ELR (cell line): ENCODE measurements around the gene TRIM74.
"Not testable (repeated sequence)": the region's sequence is repeated elsewhere in the genome, so short reads cannot be mapped to it uniquely, and the experiment has no call there.

Experiments used
- DNase-seq: peaks from one replicate; pipeline ENCODE4 v3.0.0-alpha.2; 2015; ENCODE audit warnings: low read depth

Gene TRIM74

DNA sequence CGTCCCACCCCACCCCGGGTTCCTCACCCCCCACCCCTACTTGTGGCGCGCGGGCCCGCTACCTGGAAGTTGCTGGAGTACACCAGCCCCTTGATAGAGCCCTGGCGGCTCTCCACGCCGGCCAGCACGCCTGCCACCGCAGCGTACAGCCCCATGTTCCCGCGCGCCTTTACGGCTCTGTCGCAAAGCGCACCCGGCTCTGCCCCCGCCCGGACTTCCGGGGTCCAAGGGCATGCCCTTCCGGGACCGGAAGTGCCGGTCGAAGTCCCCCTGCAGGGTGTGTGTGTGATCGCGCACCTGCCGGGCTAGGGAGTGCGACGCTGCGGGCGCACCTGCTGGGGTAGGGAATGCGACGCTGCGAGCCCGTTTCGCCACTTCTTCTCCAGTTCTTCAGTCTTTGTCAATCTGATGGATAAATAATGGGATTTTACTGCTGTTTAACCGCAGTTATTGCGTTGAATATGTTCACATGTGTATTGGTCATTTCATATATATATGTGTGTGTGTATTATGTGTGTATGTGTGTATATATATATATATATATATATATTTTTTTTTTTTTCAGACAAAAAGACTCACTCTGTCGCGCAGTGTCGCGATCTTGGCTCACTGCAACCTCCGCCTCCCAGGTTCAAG is 14.6 kb downstream of the TRIM74 start:
- not testable (repeated sequence) for DNase-seq

DNA sequence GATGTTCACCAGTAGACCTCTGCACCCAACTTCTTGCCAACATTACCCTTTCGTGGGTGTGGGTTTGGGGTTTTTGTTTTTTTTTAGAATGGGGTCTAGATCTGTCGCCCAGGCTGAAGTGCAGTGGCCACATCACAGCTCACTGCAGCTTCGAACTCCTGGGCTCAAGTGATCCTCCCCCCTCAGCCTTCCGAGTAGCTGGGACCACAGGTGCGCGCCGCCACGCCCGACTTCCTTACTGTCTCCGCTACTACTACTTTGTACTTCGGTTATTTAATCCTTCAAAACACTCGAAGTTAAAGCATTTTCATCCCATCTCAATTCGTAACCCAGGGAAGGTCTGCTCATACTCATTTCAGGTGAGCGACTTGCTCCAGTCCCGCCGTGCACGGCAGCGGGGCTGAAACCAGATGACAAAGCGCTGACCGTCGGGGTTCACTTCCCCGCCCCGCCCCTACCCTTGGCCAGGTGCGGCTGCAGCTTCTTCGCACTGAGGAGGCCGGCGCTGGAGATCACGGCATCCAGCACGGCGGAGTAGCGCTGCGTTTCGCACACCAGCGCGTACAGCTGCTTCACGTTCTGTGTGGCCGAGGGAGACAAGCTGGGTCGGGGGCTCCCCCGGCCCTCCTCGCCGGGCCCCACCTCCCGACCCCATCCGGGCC is 15.2 kb downstream of the TRIM74 start:
- DNase-seq, result not testable (repeated sequence)

DNA sequence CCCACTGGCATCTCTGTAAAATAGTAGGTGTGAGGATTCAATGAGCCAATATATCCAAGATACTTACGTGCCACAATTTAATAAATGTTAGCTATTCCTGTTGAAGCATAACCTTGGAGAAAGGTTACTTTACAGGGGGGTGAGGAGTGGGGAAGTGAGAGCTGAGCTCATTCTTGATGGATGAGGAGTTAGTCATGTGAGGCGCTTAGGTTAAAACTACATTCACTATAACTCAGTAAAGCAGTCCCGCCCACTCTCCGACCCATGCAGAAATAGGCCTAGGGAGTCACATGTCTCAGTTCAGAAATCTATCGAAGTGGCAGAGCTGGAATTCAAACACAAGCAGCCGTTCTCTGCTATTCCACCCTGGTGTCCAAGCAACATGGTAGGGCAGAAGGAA is 18.8 kb downstream of the TRIM74 start:
- DNase-seq, result not testable (repeated sequence)

DNA sequence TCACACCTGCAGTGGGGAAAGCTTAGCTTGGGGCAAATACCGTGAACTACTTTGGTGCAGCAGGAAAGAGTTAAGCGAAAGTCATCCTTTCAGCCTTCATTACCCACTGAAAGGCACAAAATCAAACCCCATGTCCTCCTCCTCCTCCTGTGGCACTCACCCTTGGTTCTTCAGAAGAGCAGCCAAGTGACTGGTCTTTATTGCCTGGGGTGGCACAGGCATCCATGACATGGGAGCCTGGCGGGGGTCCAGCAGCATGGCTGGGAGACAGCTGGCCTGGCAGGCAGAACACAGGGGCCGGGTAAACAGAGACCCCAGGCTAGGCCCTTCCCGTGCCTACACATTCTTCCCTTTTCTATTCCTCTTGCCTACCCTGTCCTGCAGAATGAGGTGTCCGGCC is 19.6 kb downstream of the TRIM74 start:
- peak; percentile 37 for DNase-seq

DNA sequence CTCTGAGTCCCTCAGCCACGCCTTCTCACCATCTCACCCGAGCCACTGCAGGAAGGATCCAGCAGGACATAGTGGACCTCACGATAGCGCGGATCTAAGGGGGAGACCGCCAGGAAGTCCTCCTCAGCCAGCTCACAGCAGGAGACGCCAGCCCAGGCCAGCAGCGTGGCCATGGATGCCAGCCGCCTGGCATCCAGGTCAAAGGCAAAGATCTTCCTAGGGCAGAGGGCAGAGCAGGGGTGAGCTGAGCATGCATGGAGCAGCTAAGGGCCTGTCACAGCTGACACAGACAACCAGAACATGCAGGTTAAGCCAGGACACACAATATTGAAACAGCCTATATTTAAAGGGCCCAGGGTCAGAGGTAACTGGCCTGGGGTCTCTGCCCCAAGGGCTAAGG is 20.0 kb downstream of the TRIM74 start:
- DNase-seq, result not testable (repeated sequence)

DNA sequence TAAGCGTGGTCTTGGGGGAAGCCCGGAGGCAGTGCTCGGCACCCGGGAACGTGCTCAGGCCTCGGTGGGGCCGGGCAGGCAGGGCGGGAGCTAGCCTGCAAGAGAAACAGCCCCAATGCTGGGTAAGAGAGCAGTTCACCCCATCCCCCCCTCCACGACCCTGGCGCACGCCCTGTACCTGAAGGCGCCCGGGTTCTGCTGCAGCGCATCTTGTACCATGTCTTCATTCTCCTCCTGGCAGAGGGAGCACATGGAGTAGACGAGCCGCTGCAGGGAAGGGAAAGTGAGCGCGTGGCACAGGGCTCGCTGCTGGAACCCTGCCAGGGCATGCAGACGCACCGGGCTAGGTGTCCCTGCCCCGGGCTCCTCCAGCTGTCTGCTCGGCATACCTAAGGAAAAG is 20.6 kb downstream of the TRIM74 start:
- not testable (repeated sequence) for DNase-seq

DNA sequence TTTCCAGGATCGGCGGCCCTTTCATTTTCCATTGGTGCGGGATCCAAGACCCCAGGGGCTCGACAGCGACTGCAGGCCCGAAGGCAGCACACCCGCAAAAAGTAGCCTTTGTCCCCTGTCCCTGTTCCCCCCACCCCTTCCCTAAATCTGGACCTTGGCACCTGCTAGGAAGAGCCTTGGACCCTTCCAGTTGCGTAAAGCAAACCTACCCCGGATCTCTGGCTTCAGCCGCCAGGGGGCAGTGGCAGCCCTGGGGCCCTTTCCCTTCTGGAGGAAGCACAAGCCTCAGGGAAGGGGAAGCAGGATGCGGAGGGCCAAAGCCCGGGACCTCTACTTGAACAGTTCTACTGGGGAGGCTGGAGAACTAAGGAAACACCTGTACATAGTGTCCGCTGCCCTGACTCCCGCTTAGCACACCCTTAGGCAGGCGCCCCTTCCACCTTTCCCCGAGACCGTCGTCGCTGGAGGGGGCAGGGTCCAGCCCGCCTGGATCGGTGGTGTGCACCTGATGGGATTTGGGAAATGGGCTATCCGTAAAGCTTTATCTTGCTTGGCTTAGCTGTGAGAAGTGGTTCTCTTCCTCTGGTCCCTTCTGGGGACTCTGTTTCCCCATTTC is 23.0 kb downstream of the TRIM74 start:
- DNase-seq, result not testable (repeated sequence)

DNA sequence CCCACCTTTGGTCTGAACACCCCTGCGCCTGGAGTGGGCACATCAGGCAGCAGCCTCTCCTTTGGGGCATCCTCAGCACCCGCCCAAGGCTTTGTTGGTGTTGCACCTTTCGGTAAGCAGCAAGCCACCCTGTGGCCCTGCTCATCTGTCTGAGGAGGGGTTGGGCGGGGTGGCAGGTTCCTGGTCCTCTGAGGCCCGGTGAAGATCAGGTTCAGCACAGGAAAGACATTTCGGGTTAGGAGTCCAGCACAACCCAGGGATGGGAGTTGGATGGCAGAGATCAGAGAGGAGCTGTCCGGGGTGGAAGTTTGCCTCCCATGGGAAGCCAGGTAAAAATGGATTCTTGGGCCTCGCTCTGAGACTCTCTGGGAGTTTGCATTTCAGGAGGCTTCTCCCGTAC is 23.7 kb downstream of the TRIM74 start:
- not testable (repeated sequence) for DNase-seq

DNA sequence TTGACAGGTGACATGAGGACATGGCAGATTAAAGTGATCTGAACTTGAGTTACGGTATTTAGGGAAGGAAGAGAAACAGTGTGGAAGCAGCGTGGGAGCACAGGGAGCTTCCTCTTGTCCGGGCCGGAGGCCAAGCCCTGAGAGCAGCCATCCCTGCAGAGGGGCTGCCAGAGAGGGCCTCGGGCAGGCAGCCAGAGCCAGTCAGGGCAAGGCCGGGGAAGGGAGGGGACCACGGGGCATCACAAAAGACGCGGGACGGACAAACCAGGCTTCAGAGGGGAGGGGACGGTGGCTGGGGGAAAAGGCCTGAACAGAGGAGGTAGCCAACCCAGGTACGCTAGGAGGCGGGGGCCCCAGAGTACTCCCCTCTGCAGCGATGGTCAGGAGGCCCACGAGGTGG is 24.3 kb downstream of the TRIM74 start:
- not testable (repeated sequence) for DNase-seq

DNA sequence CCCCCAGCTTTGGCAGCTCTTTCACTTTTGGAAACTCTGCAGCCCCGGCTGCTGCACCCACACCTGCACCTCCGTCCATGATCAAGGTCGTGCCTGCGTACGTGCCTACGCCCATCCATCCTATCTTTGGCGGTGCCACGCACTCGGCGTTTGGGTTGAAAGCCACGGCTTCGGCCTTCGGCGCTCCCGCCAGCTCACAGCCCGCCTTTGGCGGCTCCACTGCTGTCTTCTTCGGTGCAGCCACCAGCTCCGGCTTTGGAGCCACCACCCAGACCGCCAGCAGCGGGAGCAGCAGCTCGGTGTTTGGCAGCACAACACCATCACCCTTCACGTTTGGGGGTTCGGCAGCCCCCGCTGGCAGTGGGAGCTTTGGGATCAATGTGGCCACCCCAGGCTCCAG is 26.3 kb downstream of the TRIM74 start:
- not testable (repeated sequence) for DNase-seq

DNA sequence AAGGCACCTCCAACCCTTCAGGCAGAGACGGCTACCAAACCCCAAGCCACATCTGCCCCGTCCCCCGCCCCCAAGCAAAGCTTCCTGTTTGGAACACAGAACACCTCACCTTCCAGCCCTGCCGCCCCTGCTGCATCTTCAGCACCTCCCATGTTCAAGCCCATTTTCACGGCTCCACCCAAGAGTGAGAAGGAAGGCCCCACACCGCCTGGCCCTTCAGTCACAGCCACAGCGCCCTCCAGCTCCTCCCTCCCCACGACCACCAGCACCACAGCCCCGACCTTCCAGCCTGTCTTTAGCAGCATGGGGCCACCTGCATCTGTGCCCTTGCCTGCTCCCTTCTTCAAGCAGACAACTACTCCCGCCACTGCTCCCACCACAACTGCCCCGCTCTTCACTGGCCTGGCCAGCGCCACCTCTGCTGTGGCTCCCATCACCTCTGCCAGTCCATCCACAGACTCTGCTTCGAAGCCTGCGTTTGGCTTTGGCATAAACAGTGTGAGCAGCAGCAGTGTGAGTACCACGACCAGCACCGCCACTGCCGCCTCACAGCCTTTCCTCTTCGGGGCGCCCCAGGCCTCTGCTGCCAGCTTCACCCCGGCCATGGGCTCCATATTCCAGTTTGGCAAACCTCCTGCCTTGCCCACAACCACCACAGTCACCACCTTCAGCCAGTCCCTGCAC is 27.1 kb downstream of the TRIM74 start:
- DNase-seq, result not testable (repeated sequence)

DNA sequence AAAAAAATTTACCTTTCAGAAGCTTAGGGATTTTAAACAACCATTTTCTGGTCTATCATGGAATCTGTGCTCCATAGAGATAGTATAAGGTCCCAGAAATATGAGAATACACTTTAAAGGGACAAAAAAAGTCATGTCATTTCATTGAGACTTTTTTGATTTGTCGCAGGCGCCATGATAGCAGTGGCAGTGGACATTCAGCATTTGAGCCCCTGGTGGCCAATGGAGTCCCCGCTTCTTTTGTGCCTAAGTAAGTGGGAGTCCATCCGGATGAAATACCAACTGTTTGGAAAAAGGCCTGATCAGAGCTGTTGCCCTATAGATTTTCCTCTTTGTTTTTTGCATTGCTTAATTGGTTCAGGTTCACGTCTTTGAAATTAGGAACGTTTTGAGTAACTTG is 41.0 kb downstream of the TRIM74 start:
- not testable (repeated sequence) for DNase-seq

DNA sequence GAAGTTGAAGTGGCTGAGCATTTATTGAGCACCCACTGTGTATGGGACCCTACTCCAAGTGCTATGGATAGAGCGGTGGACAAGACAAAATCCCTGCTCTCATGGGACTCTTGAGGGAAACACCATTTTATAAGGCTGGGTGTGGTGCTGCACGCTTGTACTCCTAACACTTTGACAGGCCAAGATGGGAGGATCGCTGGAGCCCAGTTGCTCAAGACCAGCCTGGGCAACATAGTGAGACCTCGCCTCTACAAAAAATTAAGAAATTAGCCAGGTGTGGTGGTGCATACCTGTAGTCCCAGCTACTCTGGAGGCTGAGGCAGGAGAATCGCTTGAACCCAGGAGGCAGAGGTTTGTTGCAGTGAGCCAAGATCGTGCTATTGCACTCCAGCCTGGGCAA is 41.5 kb downstream of the TRIM74 start:
- DNase-seq, result not testable (repeated sequence)

DNA sequence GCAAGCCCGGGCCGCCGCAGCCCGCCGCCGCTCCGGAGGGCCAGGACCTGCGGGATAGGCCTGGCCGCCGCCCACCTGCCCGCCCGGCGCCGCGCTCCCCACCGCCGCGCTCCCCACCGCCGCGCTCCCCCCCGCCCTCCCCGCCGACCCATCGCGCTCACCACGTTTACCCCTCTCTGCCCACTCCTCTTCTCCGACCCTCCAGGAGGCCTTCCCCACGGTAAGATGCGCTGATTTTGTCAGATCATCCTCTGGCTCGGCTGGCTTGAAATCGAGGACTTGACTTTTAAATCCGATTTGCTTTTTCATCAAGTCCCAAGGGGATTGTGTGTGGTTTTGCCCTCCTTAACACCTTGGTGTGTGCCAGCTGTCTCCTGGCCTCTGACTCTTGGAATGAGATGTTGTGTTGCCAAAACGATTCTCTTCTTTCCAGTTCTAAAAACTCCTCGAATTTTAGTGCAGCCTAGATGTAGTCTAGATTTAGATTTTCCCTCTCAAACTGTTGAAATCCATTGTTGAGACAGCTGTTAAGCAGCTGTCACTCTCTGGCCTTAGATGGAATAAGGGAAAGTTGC is 43.6 kb downstream of the TRIM74 start:
- DNase-seq, result peak; percentile 8

DNA sequence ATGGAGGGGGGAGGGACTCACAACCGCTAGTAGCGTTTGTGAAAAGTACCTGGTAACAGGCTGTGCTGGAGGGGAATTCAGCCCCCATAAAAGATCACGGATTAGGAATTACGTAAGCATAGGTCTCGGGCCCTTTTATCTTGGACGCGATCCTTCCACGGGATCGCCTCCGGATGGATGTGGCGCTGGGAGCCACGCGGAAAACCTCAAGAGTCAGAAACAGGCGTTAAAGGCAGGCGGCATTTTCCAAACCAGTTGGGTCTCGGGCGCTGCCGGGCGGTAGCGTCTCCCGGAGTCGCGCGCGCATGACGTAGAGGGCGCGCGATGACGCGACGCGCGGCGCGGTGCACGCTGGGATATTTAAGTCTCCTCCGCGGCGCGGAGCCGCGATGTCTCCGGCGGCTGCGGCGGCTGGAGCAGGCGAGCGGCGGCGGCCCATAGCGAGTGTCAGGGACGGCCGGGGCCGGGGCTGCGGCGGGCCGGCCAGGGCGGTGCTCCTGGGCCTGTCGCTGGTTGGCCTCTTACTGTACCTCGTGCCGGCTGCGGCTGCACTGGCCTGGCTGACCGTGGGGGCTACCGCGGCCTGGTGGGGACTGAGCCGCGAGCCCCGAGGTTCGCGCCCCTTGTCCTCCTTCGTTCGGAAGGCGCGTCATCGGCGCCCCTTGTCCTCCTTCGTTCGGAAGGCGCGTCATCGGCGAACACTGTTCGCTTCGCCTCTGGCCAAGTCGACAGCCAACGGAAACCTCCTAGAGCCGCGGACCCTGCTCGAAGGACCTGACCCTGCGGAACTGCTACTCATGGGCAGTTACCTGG is 44.3 kb downstream of the TRIM74 start, which contains the start of gene POM121:
TSS of gene POM121 (plus strand) at position 363 of the 813 bp plus-strand sequence. CDS start at position 390, 27 bp downstream.
- peak; percentile 88 for DNase-seq

DNA sequence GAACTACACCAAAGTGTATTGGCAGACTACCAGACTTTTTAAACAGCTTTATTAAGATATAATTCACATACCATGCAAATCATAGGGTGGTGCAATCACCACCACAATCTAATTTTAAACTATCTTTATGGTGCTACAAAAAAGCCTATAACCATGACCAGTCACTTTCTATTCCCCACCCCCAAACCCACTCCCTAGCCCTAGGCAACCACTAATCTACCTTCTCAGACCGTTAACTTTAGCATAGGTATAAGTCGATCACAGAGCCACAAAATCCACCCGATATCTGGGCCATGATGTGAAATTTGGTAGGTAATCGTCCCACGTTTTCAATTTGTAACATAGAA is 44.9 kb downstream of the TRIM74 start:
- DNase-seq, result no peak

DNA sequence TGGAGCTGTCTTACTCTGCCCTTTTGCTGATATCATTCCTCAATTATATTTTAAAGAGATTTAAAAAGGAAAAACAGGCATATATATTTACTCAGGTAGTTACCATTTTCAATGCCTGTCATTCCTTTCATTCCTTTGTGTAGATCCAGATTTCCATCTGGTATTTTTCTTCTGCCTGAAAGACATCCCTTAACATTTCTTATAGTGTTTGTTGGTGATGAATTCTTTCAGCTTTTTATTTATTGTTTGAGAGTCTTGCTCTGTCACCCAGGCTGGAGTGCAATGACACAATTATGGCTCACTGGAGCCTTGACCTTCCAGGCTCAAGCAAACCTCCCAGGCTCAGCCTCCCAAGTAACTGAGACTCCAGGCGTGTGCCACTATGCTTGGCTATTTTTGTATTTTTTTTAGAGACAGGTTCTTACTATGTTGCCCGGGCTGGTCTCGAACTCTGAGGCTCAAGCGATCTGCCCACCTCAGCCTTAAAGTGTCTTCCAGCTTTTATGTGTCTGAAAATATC is 50.0 kb downstream of the TRIM74 start:
- peak; percentile 10 for DNase-seq

DNA sequence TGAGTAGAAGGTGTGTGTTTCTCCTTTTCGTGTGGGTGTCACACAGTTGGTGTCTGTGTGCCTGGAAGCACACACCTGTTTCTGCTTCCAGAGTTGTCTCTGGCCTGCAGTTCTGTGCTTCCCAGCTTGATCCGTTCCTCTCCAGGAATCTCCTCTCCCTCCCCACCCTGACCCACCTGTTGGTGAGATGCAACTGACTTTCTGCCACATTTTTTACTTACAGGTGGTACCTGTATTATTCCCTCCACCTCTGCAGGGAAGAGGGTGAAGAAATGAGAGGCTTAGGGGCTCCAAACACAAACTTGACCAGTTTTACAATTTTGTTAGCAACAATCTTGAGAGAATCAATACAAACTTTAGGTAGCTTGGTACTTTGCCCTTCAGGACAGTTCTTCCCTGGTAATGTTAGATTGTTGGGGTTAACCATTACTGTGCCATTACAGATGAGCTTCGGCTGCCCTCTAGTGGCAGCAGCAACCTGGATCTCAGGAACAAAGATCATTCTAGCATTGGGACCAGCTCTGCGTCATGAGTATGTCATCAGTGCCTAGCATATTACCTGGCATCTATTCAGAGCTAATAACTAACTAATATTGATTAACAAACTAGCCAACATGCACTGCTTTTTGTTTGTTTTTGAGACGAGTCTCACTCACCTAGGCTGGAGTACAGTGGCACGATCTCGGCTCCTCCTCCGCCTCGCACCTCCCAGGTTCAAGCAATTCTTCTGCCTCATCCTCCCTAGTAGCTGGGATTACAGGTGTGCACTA is 54.3 kb downstream of the TRIM74 start:
- peak; percentile 78 for DNase-seq

DNA sequence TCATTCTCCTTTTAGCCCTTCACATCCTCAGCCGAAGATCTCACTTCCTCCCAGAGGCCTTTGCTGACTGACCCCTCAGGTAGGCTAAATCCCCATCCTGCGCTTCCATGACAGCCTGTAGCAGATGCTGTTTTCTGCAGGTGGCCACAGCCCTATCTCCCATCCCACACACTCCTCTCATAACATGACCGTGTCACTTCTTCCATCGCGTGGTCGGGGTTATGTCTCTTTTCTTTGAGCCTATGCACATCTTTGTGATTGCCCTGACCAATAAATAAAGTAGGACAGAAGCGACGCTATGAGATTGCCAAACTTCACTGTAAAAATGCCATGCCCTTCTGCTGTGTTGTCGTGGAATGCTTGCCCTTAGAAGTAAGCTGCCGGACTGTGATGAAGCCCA is 55.5 kb downstream of the TRIM74 start:
- not testable (repeated sequence) for DNase-seq

DNA sequence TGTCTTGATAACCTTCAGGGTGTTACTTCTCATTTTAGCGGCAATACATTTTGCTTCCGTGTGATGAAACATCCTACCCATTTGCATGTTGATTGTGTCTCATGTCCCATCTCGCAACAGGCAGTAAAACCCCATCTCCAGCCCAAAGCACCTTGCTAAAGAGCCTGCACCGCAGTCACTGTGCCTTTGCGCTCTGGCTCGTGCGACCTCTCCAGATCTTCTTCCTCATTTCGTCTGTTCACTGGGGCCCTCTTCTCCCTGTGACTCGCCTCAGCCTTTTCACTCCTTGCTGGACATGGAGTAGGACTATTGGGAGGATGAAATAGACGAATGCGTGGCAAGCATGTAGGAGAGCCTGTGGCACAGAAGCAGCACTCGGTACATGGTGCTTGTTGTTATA is 57.9 kb downstream of the TRIM74 start:
- not testable (repeated sequence) for DNase-seq
